Activated T-cell treated with anti-CD3 and anti-CD28 coated beads, Interleukin-2, amount 50 U/mL, for 24 hours (primary cell): ENCODE measurements around the gene PGM5.

Source experiments
- DNase-seq: peaks from one replicate; pipeline ENCODE4 v3.0.0-alpha.2; 2020
- H3K27ac Mint-ChIP-seq: 2 replicates; pipeline ENCODE4 v1.8.0; 2020; ENCODE audit warnings: mild to moderate bottlenecking, mixed read lengths
- H3K27me3 Mint-ChIP-seq: 2 replicates; pipeline ENCODE4 v1.8.0; 2020; ENCODE audit warnings: mixed read lengths
- H3K36me3 Mint-ChIP-seq: 2 replicates; pipeline ENCODE4 v1.8.0; 2020; ENCODE audit warnings: low read depth, mixed read lengths
- H3K4me1 Mint-ChIP-seq: 2 replicates; pipeline ENCODE4 v1.8.0; 2020; ENCODE audit warnings: low read depth, mixed read lengths
- H3K4me3 Mint-ChIP-seq: 2 replicates; pipeline ENCODE4 v1.8.0; 2020; ENCODE audit warnings: mild to moderate bottlenecking, moderate library complexity, mixed read lengths
- H3K9me3 Mint-ChIP-seq: 2 replicates; pipeline ENCODE4 v1.8.0; 2020; ENCODE audit warnings: mixed read lengths

The PGM5 gene

DNA sequence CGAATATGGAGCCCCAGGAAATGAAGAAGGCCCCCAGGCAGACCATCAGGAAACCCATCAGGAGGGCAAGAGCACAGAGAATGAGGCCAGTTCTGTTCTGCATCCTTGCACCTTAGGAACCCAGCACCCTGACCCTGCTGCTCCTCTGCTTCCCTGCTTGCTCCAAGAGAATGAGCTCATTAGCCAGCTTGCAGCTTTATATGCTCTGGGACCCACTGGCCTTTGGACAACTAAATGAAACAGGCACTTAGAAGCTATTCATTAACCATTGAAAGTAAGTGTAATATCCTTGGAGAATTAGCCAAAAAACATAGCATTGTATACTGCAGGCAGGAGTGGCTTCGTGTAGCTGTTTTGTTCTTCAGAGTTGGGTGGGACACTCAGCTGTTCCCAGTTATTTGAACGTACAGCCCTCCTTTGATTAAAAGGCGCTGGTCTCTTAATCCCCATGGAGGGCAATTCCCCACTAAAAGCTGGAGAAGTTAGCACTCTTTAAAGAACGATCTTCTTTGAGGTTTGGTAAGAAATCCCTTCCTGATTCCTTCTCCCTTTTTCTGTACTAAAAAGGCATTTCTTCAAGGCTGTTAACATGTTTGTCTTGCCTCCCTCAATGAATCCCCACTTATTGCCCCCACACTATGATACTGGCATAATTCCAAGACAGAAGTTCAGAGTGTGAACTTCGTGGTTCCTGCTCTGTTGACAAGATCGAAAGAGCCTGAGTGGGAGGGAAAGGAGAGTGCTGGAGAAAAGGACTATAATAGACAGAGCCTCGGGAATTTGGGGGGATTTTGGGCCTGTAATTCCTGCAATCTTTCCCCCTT, 184.5 kb downstream of the PGM5 start, which contains the start of gene TMEM252:
Gene TMEM252, minus strand, starts transcription at position 172 of the 824 bp plus-strand sequence. Its CDS starts 69 bp downstream, at position 103.
- H3K4me1 Mint-ChIP-seq = no peaks in the 10 kb centered on the region
- H3K36me3 Mint-ChIP-seq = no peaks in the 10 kb centered on the region
- DNase-seq = no peak
- no peak within 1 kb of the TSS for H3K27ac Mint-ChIP-seq
- no peak within 1 kb of the TSS for H3K4me3 Mint-ChIP-seq
- peaks cover 24% of the 10 kb centered on the region for H3K27me3 Mint-ChIP-seq
- H3K9me3 Mint-ChIP-seq = no peaks in the 10 kb centered on the region

DNA sequence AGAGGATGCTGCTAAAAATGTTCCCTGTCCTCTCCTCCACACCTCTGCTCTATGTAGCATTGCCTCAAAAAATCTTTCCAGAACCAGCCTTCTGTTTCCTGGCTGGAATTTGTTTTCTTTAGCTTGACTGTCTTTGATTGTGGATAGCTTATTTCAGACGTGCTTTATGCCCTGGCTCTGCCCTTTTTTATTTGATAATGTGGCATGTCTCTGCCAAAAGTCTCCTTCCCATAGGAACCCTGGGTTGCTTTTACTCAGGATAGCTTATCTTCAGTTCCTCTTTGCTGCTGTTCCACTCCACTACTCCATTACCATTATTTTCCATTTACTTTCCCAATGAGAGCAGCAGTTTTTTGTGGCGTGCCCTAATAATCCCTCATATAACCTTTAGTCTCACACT, 185.2 kb downstream of the PGM5 start:
- H3K9me3 Mint-ChIP-seq = no peaks in the 10 kb centered on the region
- no peak for DNase-seq
- H3K27ac Mint-ChIP-seq = no peak overlapping the region
- H3K4me3 Mint-ChIP-seq = no peak overlapping the region
- no peaks in the 10 kb centered on the region for H3K36me3 Mint-ChIP-seq
- peaks cover 3% of the 10 kb centered on the region for H3K4me1 Mint-ChIP-seq
- peaks cover 24% of the 10 kb centered on the region for H3K27me3 Mint-ChIP-seq

DNA sequence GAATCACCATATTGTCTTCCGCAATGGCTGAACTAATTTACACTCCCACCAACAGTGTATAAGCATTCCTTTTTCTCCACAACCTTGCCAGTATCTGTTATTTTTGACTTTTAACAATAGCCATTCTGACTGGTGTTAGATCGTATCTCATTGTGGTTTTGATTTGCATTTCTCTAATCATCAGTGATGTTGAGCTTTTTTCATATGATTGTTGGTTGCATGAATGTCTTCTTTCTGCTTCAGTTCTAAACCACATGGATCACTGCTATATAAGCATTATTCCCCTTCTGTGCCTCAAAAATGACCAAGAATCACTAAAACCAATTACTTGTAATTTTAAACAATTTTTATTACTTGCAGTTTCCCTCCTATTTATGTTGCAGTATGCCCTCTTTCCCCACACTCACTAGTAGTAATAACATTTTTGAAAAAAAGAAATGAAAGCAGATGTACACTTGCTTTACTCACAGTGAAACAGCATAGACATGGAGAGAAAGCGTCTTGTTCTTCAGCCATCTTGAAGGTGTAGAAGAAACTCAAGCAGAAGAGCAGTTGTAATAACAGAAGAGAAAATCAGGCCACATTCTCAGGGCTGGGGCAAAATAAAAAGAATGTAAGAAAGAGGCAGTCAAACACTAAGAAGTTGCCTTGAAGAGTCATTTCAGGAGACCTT, 188.8 kb downstream of the PGM5 start:
- Mint-ChIP-seq H3K9me3 (no peaks in the 10 kb centered on the region), H3K4me3 (no peak overlapping the region), H3K4me1 (peaks cover 6% of the 10 kb centered on the region), H3K27ac (no peak overlapping the region), H3K27me3 (peaks cover 13% of the 10 kb centered on the region), H3K36me3 (no peaks in the 10 kb centered on the region)
- DNase-seq = no peak

DNA sequence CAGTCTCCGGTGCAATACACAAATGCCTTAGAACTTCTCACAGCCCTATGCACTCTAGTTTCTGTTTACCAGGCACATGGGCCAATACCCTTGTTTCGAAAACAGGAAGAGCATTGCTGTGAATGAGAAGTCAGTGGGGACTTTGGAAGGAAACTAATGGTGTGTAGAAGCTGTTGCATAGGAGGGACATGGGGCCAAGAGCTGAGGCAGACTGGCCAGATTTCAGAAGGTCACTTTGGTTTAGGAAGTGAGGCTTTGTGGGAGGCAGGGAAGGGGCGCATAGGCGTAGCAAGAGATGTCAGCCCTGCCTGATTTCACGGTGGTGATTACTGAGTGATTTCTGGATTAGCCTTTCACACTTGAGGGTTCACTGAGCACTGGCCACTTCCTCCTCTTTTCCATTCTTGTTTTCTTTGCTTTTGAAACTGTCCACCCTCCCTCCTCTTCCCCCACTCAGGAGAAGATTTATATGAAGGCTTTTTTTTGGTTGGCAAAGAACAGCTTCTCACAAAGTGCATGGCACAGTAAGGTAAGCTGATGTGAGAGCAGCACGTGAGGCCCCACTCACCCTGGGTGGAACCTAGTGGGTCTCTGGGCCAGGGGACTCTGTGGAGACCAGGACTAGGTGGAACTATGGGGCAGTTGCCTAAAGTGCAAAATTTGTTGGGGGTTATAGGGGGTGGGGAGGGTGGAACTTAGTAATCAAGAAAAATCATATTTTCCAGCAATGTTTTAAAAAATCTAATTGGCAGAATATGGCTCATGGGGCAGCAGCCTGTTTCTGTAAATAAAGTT, 190.4 kb downstream of the PGM5 start:
- DNase-seq = no peak
- Mint-ChIP-seq H3K4me1 (peaks cover 6% of the 10 kb centered on the region), H3K4me3 (no peak overlapping the region), H3K9me3 (no peaks in the 10 kb centered on the region), H3K27me3 (peaks cover 17% of the 10 kb centered on the region), H3K36me3 (no peaks in the 10 kb centered on the region), H3K27ac (no peak overlapping the region)

DNA sequence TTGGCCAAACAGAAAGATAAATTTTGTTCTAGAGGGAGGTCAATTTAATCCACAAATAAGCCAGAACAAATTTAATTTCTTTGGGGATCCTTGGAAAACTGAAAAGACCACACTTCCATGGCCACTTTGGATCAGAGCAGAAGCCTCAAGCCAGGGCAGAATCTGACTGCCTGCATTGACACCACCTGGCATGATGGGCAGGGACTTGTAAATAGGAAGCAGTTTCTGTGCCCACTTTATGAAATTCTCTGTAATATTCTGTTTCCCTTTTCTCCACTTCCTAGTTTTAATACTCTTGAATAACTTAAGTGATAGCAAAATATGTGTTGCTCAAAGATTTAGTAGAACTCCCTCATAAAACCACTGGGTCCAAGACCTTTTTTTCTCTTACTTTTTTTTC, 191.0 kb downstream of the PGM5 start:
- H3K4me1 Mint-ChIP-seq = peaks cover 6% of the 10 kb centered on the region
- H3K4me3 Mint-ChIP-seq = no peak overlapping the region
- no peak overlapping the region for H3K27ac Mint-ChIP-seq

DNA sequence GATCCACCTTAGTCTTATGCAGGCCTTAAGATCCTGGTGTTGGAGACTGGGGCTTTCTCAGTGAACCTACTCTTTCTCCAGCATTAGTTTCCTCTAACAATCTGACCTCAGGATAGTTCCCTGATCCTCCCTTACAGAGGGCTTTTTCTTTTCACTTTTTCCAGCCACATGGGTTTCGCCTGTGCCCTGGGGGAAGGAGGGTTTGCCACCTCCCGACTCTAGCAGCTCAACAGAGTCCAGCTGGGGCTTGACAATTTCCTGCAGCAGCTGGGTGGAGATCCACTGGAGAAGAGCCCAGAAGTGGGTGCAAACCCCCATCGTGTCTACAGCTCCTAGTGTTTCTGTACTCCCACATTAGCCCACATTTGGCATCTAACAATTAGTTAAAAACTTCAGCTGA, 191.8 kb downstream of the PGM5 start:
- Mint-ChIP-seq H3K9me3 (no peaks in the 10 kb centered on the region), H3K36me3 (no peaks in the 10 kb centered on the region), H3K4me3 (no peak overlapping the region), H3K4me1 (peaks cover 6% of the 10 kb centered on the region), H3K27ac (no peak overlapping the region), H3K27me3 (peaks cover 19% of the 10 kb centered on the region)
- DNase-seq = no peak

More for the DNA sequence above, 191.0 kb downstream of the PGM5 start:
- no peak for DNase-seq
- H3K27me3 Mint-ChIP-seq = peaks cover 19% of the 10 kb centered on the region
- no peaks in the 10 kb centered on the region for H3K36me3 Mint-ChIP-seq
- no peaks in the 10 kb centered on the region for H3K9me3 Mint-ChIP-seq

DNA sequence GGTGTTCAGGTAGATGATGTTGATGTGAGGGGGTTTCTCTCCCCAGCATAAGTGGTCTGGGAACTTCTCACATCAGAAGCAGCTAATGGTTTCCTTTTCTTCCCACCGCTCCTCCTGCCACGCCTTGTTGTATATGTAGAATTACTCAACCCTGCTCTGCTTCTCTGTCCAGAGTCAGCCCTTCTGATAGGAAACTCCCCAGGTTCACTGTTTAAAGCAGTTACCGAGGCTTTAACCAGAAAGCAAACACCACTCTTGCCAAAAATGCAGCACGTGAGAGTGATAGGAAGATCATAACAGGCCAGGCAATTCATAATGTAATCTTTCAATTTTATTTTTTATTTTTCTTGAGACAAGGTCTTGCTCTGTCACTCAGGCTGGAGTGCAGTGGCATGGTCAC, 194.8 kb downstream of the PGM5 start:
- Mint-ChIP-seq H3K9me3 (no peaks in the 10 kb centered on the region), H3K27me3 (peaks cover 16% of the 10 kb centered on the region), H3K4me1 (peaks cover 6% of the 10 kb centered on the region), H3K27ac (no peak overlapping the region), H3K36me3 (no peaks in the 10 kb centered on the region), H3K4me3 (no peak overlapping the region)
- DNase-seq = no peak

DNA sequence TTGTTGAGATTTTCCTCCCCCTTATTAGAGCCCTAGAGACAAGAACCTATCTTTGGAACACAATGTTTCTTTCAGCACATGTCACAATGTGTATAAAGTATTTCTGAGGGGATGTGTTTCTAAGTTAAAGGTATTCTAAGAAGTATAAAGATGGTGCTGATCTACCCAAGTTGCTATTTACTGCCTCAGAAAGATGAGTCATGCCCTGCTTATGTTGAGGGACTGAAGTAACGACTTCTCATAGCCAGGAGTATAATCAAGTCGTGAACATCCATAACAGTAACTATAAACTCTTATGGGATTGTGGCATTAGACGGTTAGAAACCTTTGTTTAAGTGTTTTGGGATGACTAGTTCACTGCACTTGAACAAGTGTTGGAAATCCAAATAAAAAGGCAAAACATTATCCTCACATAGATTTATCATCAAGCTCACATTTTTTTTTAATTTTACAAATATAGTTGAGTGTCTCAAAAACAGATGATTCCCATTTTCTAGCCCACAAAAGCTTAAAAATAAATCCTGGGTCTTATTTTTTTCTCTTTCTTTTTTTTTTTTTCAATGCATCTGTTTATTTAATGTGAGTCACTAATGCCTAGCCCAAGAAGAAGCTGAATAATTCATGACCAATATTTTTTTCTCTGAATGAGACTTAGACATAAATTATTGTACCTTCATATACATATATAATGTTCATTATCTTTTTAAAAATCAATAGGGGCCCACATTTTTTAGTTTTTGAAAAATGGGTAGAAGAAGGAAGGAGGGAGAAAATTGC, 196.5 kb downstream of the PGM5 start:
- H3K4me3 Mint-ChIP-seq = no peak overlapping the region
- H3K4me1 Mint-ChIP-seq = no peaks in the 10 kb centered on the region
- no peaks in the 10 kb centered on the region for H3K9me3 Mint-ChIP-seq
- H3K27me3 Mint-ChIP-seq = peaks cover 22% of the 10 kb centered on the region
- H3K27ac Mint-ChIP-seq = no peak overlapping the region
- DNase-seq = no peak
- H3K36me3 Mint-ChIP-seq = no peaks in the 10 kb centered on the region

DNA sequence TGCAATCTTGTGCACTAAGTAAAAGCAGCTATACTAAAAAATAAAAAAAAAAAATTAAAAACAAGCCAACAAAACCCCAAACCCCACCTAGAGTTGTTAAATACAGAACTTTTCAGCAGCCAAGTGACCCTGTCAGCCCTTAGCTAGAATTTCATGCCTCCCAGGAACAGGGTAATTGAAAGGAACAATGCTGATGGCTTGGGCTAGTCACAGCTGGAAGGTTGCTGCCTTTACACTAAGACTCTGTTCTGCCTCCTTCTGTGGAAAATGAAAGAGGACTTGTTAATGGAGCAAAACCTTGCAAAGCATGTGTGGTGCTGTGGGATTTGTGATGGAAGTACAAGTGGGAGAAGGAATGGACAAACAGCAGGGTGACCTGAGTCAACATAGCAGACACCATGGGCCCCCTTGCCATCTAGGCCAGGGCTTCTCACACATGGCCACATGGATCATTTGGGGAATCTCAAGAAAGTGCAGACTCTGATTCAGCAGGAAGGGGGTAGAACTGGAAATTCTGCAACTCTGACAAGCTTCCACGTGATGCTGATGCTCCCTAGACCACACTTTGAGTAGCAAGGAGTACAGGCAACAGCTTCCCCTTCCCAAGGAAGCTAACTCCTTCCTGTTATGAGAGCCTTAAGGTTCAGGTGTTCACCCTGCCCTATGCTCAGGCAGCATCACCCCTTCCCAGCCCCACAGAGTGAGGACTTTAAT, 199.2 kb downstream of the PGM5 start:
- H3K9me3 Mint-ChIP-seq = no peaks in the 10 kb centered on the region
- no peak overlapping the region for H3K4me3 Mint-ChIP-seq

DNA sequence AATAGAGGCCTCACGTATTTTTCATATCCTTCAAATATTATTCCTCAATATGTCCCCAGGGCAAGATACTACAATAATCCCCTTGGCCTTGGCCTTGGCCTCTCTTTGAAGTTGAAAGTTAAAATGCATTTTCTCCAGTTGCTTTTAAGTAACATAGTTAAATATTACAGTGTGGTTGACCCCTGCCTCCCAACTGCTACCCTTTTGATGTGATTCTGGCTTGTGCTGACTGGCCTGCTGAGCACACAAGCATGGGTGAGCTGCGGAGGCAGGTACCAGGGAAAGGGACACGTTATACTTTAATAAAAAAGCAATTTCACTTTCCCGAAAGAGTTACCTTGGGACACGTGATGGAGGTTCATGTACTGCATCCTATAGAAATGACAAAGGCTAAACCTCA, 202.1 kb downstream of the PGM5 start:
- Mint-ChIP-seq H3K9me3 (no peaks in the 10 kb centered on the region), H3K4me3 (no peak overlapping the region), H3K4me1 (peaks cover 7% of the 10 kb centered on the region), H3K27me3 (peaks cover 36% of the 10 kb centered on the region), H3K27ac (no peak overlapping the region), H3K36me3 (no peaks in the 10 kb centered on the region)
- DNase-seq = no peak

More for the DNA sequence above, 199.2 kb downstream of the PGM5 start:
- Mint-ChIP-seq H3K27me3 (peaks cover 23% of the 10 kb centered on the region), H3K36me3 (no peaks in the 10 kb centered on the region), H3K27ac (no peak overlapping the region), H3K4me1 (peaks cover 6% of the 10 kb centered on the region)
- no peak for DNase-seq

DNA sequence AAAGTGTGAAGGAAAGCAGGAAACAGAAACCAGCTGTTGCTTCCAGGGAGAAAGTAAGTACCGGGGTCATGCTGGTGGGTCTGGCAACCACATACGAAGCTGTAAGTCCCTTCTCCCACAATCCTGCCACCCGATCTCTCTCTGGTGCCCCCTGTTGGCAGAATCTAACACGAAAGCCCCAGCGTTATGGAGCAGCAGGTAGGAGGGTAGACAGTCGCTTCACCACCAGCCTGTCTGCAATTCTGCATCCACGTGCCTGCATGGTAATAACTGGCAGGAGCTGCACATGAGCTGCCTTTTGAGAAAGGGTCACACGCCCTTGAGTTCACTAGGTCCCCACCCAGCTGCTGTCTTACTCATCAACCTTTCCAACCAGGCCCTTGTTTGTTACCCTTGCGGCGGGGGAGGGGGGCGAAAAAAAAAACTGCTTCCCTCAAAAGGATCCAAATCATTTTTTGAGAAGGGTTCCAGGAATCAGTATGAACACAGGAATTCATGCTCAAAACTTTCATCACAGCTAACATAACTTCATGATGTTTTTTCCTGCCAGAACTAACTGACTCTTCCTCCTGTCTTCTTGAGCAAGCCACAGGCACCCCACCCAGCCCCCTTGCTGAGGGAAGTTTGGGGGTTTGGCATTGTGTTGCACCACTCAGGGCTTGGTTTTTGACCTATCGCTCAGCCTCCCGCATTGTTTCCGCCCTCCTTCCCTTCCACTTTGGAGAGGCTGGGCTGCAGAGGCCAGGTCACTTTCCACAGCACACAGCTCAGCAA, 203.8 kb downstream of the PGM5 start:
- Mint-ChIP-seq H3K9me3 (no peaks in the 10 kb centered on the region), H3K4me1 (peaks cover 7% of the 10 kb centered on the region), H3K4me3 (no peak overlapping the region), H3K27me3 (peaks cover 38% of the 10 kb centered on the region), H3K36me3 (no peaks in the 10 kb centered on the region), H3K27ac (no peak overlapping the region)
- peak; percentile 63 for DNase-seq

DNA sequence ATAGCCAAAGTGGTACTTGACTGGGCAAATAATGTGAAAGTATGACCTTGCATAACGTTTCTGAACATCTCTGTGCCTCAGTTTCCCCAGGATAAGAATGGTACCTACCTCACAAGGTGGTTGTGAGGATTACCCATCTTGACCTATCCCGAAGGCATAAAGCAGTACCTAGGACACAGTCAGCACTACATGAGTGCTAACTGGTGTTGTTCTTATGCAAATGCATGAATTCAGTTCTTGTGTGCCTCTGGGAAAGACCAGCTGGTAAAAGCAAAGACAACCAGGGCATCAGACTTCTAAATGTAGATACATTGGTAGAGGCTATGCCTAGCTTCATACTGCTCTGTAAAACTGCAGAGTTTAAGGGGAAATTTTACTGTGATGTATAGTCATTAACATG, 206.1 kb downstream of the PGM5 start:
- Mint-ChIP-seq H3K27me3 (peaks cover 37% of the 10 kb centered on the region), H3K4me1 (peaks cover 7% of the 10 kb centered on the region), H3K4me3 (no peak overlapping the region), H3K27ac (no peak overlapping the region), H3K36me3 (no peaks in the 10 kb centered on the region), H3K9me3 (no peaks in the 10 kb centered on the region)
- no peak for DNase-seq

DNA sequence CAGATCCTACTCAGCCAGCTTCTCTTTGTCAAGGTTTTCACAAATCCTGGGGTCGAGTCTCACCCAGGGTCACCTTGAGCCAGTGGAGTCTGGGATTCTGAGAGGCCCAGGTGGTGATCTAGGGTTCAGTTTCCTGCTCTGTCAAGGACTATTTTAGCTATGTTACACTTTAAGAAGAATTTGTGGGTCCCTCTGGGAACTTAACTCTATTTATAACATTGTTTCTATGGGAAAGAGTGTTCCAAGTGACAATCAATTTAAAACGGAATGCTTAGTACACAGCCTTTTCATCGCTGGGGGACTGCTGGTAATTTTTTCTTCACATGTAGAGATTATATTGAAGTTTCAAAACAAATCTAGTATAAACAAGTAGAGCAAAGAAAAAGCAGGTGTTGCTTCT, 211.2 kb downstream of the PGM5 start:
- H3K4me3 Mint-ChIP-seq = no peak overlapping the region
- H3K27me3 Mint-ChIP-seq = peaks cover 48% of the 10 kb centered on the region
- no peak overlapping the region for H3K27ac Mint-ChIP-seq
- H3K9me3 Mint-ChIP-seq = no peaks in the 10 kb centered on the region
- H3K36me3 Mint-ChIP-seq = no peaks in the 10 kb centered on the region
- DNase-seq = no peak
- H3K4me1 Mint-ChIP-seq = no peaks in the 10 kb centered on the region
